Mammary epithelial cell (primary cell): Measurements from ENCODE around the gene CLMN.

ENCODE experiments used
- EZH2 ChIP-seq: IDR thresholded peaks from 2 replicates; pipeline ENCODE4 v1.6.1; 2012; ENCODE audit warnings: low read length, inconsistent platforms, borderline replicate concordance
- TF ChIP-seq, protein P1 (sequence below), 2 donors: IDR thresholded peaks in 1 of 2; conservative IDR thresholded peaks in 1 of 2; 2 replicates each; pipeline ENCODE4 v1.5.1; 2011 to 2012; ENCODE audit warnings: inconsistent platforms in 2 of 2, low read length in 2 of 2, mild to moderate bottlenecking in 2 of 2, control low read depth in 1 of 2, low read depth in 1 of 2; ENCODE audit not compliant: insufficient read depth in 1 of 2; ENCODE audit errors: extremely low read depth in 1 of 2

DNA sequence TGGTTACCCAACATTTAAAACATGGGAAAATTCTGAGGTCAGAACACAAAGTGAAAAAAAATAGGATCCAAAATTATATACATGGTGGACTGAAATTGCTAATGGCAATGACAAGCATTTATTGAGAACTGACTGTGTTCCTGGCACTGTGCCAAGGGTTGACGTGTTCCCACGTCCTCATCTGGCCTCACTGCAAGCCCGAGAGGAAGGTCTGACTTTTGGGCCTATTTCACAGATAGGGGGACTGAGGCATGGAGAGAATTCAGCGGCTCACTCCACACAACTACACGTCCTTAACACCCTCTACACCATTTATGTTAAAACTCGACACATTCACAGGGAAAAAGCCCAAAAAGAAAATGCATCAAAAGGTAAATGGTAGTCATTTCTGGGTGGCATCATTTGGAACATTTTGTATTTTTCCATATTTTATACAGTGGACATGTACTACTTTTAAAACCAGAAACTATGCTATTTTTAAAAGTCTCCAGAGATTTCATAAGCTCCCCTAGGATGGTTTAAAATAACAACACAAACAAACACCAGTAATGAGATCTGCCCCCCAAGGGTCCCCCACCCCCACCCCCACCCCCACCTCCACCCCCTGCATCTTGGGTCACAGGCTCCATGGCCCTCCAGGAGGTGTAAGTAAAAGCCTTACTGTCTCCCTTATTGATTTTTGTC is 27.7 kb downstream of the CLMN start:
- no peak for TF ChIP-seq EZH2
- TF ChIP-seq, protein P1, sequence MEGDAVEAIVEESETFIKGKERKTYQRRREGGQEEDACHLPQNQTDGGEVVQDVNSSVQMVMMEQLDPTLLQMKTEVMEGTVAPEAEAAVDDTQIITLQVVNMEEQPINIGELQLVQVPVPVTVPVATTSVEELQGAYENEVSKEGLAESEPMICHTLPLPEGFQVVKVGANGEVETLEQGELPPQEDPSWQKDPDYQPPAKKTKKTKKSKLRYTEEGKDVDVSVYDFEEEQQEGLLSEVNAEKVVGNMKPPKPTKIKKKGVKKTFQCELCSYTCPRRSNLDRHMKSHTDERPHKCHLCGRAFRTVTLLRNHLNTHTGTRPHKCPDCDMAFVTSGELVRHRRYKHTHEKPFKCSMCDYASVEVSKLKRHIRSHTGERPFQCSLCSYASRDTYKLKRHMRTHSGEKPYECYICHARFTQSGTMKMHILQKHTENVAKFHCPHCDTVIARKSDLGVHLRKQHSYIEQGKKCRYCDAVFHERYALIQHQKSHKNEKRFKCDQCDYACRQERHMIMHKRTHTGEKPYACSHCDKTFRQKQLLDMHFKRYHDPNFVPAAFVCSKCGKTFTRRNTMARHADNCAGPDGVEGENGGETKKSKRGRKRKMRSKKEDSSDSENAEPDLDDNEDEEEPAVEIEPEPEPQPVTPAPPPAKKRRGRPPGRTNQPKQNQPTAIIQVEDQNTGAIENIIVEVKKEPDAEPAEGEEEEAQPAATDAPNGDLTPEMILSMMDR (conservative IDR thresholded peaks at IDR 0.05 in 1 of 2, IDR thresholded peaks at IDR 0.05 in 1 of 2; ENCODE audit: extremely low read depth in 1 of 2, insufficient read depth in 1 of 2, low read depth in 1 of 2, low read length in 2 of 2): no peak
